Fibroblast of lung (primary cell): ENCODE results near the gene SIGMAR1. TPM values are rescaled to one million over a fixed set of nuclear protein-coding genes. Genes with fewer than 3 reads are reported as not detected.

Experiments
- DNase-seq, 2 donors: peaks; one replicate each; pipeline versions ENCODE4 v3.0.0 to v3.0.0-alpha.2; 2010; ENCODE audit warnings: low read depth in 2 of 2
- H2AFZ ChIP-seq: 2 replicates; pipeline ENCODE4 v1.5.1; 2012; ENCODE audit warnings: low read length, control low read depth, inconsistent platforms
- H3K27ac ChIP-seq: 2 replicates; pipeline ENCODE4 v1.5.1; 2011; ENCODE audit warnings: low read length, control low read depth; ENCODE audit not compliant: insufficient read depth
- H3K27me3 ChIP-seq: 2 replicates; pipeline ENCODE4 v1.5.1; 2011; ENCODE audit warnings: mild to moderate bottlenecking, low read length; ENCODE audit not compliant: control insufficient read depth, insufficient read depth
- H3K36me3 ChIP-seq: 2 replicates; pipeline ENCODE4 v1.5.1; 2011; ENCODE audit warnings: low read length; ENCODE audit not compliant: control insufficient read depth, insufficient read depth
- H3K4me1 ChIP-seq: 2 replicates; pipeline ENCODE4 v1.5.1; 2011; ENCODE audit warnings: low read length; ENCODE audit not compliant: control insufficient read depth, insufficient read depth; ENCODE audit errors: extremely low read depth
- H3K4me2 ChIP-seq: 2 replicates; pipeline ENCODE4 v1.5.1; 2011; ENCODE audit warnings: low read length, control low read depth; ENCODE audit not compliant: insufficient read depth; ENCODE audit errors: extremely low read depth
- H3K4me3 ChIP-seq, 4 experiments: fragments of 200-600 bp in 1 of 4; sonication (generic) in 1 of 4; replicated peaks in 1 of 4; 2 replicates each; pipeline ENCODE4 v1.5.1; 2011 to 2016; ENCODE audit warnings: low read length in 4 of 4, low read depth in 3 of 4, mild to moderate bottlenecking in 3 of 4, control low read depth in 2 of 4, inconsistent platforms in 1 of 4, mixed read lengths in 1 of 4; ENCODE audit not compliant: insufficient read depth in 1 of 4; ENCODE audit errors: control extremely low read depth in 1 of 4
- H3K79me2 ChIP-seq: 2 replicates; pipeline ENCODE4 v1.5.1; 2012; ENCODE audit warnings: mild to moderate bottlenecking, low read length, inconsistent platforms; ENCODE audit not compliant: control insufficient read depth, insufficient read depth
- H3K9ac ChIP-seq: 2 replicates; pipeline ENCODE4 v1.5.1; 2011; ENCODE audit warnings: mild to moderate bottlenecking, low read length, control low read depth; ENCODE audit not compliant: insufficient read depth
- H3K9me3 ChIP-seq: 2 replicates; pipeline ENCODE4 v1.5.1; 2012; ENCODE audit warnings: low read depth, low read length; ENCODE audit not compliant: control insufficient read depth, insufficient read depth
- H4K20me1 ChIP-seq: 2 replicates; pipeline ENCODE4 v1.5.1; 2011; ENCODE audit warnings: low read length; ENCODE audit not compliant: control insufficient read depth, insufficient read depth; ENCODE audit errors: extremely low read depth
- CTCF ChIP-seq, 2 donors: IDR thresholded peaks in 1 of 2; conservative IDR thresholded peaks in 1 of 2; 1 replicate in 1 of 2; 2 replicates in 1 of 2; pipeline ENCODE4 v1.5.1; 2011 to 2012; ENCODE audit warnings: low read length in 2 of 2, control low read depth in 1 of 2, inconsistent platforms in 1 of 2, low read depth in 1 of 2, mild to moderate bottlenecking in 1 of 2
- EZH2 ChIP-seq: IDR thresholded peaks from 2 replicates; pipeline ENCODE4 v1.5.1; 2012; ENCODE audit warnings: low read length, control low read depth, mild to moderate bottlenecking; ENCODE audit errors: missing control alignments
- polyA plus RNA-seq, 2 donors: library from polyadenylated mRNA; depleted of rRNA in 1 of 2; stranded (reverse) in 1 of 2; unstranded in 1 of 2; fragments of >200 nt; gene quantifications; 2 replicates each; pipeline ENCODE4 v1.2.1, GENCODE V29; 2011 to 2012; ENCODE audit warnings: missing spikeins in 1 of 2
- total RNA-seq: library from RNA; depleted of rRNA; stranded (reverse); fragments of >200 nt; gene quantifications from 2 replicates; pipeline ENCODE4 v1.2.1, GENCODE V29; 2014

The SIGMAR1 gene
- total and polyA plus RNA-seq, 2 donors (not counting 1 experiment from before 2014, with no cell fraction given) = 52.5 to 61.2 TPM

- H3K27me3 ChIP-seq = no peaks in the 10 kb centered on the region
- DNase-seq = no peak
- no peaks in the 10 kb centered on the region for H3K9me3 ChIP-seq
- no peak within 1 kb of the TSS for H2AFZ ChIP-seq
- H3K4me2 ChIP-seq = no peak within 1 kb of the TSS
- no peaks in the 10 kb centered on the region for H4K20me1 ChIP-seq
- H3K4me3 ChIP-seq = no peak within 1 kb of the TSS
- TF ChIP-seq EZH2 (no peak), CTCF (conservative IDR thresholded peaks at IDR 0.05 in 1 of 2, IDR thresholded peaks at IDR 0.05 in 1 of 2; ENCODE audit: low read depth in 1 of 2, low read length in 2 of 2) (no peak)
- H3K36me3 ChIP-seq = peaks cover 1% of the 10 kb centered on the region
- H3K4me1 ChIP-seq = peaks cover 9% of the 10 kb centered on the region
- no peak within 1 kb of the TSS for H3K27ac ChIP-seq
- no peak within 1 kb of the TSS for H3K9ac ChIP-seq
- peaks cover 13% of the 10 kb centered on the region for H3K79me2 ChIP-seq
Measured at GRCh38 chr9:34662526-34663302, 25.1 kb upstream of the SIGMAR1 start, which contains the start of gene CCL27. Gene CCL27, minus strand, starts transcription at chr9:34662657. Its CDS starts 24 bp downstream, at chr9:34662633.

GRCh38 chr9:34659592-34660253, 22.1 kb upstream of the SIGMAR1 start:
- H3K36me3 ChIP-seq = no peaks in the 10 kb centered on the region
- H4K20me1 ChIP-seq = no peaks in the 10 kb centered on the region
- no peaks in the 10 kb centered on the region for H3K27me3 ChIP-seq
- H3K9ac ChIP-seq = no peak overlapping the region
- H3K4me2 ChIP-seq = no peak overlapping the region
- H3K27ac ChIP-seq = no peak overlapping the region
- H3K79me2 ChIP-seq = no peaks in the 10 kb centered on the region
- DNase-seq = no peak
- TF ChIP-seq CTCF (conservative IDR thresholded peaks at IDR 0.05 in 1 of 2, IDR thresholded peaks at IDR 0.05 in 1 of 2; ENCODE audit: low read depth in 1 of 2, low read length in 2 of 2) = no peak
- TF ChIP-seq EZH2 = no peak
- H3K9me3 ChIP-seq = no peaks in the 10 kb centered on the region
- H3K4me1 ChIP-seq = peaks cover 4% of the 10 kb centered on the region
- no peak overlapping the region for H2AFZ ChIP-seq
- H3K4me3 ChIP-seq = no peak overlapping the region

GRCh38 chr9:34658461-34658860, 20.9 kb upstream of the SIGMAR1 start:
- Histone ChIP-seq H3K4me3 (no peak overlapping the region), H3K27me3 (no peaks in the 10 kb centered on the region), H3K9ac (no peak overlapping the region), H3K4me1 (peaks cover 9% of the 10 kb centered on the region), H3K79me2 (no peaks in the 10 kb centered on the region), H3K9me3 (no peaks in the 10 kb centered on the region), H3K36me3 (no peaks in the 10 kb centered on the region), H3K27ac (no peak overlapping the region), H2AFZ (no peak overlapping the region), H3K4me2 (no peak overlapping the region), H4K20me1 (no peaks in the 10 kb centered on the region)
- TF ChIP-seq EZH2 (no peak), CTCF (conservative IDR thresholded peaks at IDR 0.05 in 1 of 2, IDR thresholded peaks at IDR 0.05 in 1 of 2; ENCODE audit: low read depth in 1 of 2, low read length in 2 of 2) (no peak)
- DNase-seq = no peak
